ENCODE results near the gene FPGS.
"Not testable (repeated sequence)": the region's sequence is repeated elsewhere in the genome, so short reads cannot be mapped to it uniquely, and the experiment has no call there.

GRCh38 chr9:127756776-127757175 lies 45.9 kb upstream of the FPGS start:
- not testable (repeated sequence) for TF ChIP-seq BHLHE40 (IDR thresholded peaks at IDR 0.05; ENCODE audit: low read depth, low read length); RFX5 (IDR thresholded peaks at IDR 0.05; ENCODE audit: low read depth, low read length); RAD21 (IDR thresholded peaks at IDR 0.05; ENCODE audit: low read length); SMC3 (IDR thresholded peaks at IDR 0.05; ENCODE audit: low read depth, low read length); FOS (IDR thresholded peaks at IDR 0.05; ENCODE audit: low read depth, low read length)
